ENCODE results near the gene ATF4.

ATF4 gene

DNA sequence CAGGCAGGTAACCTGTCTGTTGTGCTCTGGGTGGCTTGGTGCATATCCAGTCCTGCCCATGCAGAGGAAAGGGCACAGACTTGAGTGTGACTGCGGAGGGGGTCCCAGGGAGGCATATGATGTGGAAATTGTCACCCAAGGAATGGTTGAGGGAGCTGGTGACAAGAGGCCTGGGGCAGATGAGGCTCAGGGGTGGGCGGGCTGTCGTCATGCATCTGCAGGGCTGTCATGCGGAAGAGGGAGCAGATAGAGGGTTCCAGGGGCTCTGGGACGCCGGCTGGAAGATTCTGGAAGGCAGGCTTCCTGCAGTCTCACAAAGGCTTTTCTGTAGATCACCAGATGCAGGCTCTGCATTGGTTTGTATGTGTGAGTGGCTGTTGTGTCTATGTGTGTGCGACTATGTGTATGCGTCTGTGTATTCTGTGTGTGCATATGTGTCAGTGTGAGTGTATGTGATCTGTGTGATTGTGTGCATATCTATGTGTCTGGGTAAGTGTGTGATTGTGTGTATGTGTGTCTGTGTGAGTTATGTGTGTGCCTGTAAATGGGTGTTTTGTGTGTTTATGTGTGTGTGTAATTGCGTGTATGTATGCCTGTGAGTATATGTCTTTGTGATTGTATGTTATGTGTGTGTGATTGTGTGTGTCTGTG, 42.6 kb downstream of the ATF4 start:
- DNase-seq: no peak

DNA sequence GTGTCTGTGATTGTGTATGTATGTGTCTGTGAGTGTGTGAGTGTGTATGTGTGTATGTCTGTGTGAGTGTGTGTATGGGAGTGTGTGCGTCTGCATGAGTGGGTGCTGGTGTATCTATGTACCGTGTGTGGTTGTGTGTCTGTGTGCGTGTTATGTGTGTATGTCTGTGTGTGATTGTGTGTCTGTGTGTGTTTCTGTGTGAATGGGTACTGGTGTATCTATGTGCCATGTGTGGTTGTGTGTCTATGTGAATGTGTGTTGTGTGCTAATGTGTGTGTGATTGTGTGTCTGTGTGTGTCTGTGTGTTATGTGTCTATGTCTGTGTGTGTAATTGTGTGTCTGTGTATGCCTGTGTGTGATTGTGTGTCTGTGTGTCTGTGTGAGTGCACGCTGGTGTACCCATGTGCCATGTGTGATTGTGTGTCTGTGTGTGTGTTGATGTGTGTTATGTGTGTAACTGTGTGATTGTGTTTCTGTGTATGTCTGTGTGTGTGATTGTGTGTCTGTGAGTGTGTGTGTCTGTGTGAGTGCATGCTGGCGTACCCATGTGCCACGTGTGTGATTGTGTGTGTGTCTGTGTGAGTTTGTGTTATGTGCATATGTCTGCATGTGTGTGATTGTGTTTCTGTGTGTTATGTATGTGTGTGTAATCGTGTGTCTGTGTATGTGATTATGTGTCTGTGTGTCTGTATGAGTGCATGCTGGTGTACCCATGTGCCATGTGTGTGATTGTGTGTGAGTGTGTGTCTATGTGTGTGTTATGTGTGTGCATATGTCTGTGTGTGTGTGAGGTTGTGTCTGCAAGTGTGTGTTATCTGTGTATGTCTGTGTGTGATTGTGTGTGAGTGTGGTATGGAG, 43.4 kb downstream of the ATF4 start:
- DNase-seq: no peak

DNA sequence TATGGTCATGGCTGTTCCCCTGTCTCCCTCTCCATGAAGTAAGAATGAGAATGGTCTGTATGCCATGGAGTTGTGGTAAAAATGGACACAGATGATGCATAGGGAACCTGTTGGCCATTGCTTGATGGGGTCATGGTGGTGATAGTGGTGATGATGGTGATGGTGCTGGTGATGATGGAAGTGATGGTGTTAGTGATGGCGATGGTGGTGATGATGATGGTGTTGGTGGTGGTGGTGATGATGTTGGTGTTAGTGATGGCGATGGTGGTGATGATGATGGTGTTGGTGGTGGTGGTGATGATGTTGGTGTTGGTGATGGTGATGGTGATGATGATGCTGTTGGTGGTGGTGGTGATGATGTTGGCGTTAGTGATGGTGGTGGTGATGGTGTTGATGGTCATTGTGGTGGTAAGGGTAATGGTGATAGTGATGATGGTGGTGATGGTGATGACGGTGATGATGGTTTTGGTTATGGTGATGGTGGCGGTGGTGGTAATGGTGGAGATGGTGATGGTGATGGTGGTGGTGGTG, 45.1 kb downstream of the ATF4 start:
- DNase-seq: no peak

DNA sequence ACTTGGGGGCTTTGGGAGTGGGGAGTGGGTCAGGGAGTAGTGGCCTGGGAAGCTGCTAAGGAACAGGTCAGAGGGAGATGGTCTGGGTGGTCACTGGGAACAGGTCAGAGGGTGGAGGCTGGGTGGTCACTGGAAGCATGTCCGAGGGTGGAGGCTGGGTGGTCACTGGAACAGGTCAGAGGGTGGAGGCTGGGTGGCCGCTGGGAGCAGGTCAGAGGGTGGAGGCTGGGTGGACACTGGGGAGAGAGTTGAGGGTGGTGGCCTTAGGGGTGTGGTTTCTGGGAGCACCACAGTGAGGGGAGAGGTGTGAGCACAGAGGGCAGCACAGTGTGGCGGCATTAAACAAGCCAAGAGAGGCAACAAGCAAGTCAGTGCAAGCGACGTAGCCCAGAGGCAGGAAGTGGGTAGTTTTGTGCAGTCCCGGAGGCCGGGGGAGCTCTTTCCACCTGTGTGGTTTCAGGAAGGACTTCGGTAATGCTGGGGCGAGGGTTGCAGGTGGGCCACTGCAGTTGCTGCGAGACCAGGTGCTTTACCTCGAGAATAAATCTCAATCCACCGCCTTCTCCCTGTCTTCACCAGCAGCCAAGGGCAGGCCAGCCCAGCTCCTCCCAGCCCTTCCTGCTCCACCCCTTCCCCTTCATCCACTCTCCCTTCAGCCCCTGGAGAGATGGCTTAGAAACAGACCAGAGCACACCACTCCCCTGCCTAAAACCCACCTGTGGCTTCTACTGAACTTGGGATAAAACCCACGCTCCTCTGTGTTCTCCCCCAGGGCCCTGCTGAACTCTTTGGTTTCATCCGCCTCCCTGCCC, 47.0 kb downstream of the ATF4 start:
- no peak for DNase-seq

DNA sequence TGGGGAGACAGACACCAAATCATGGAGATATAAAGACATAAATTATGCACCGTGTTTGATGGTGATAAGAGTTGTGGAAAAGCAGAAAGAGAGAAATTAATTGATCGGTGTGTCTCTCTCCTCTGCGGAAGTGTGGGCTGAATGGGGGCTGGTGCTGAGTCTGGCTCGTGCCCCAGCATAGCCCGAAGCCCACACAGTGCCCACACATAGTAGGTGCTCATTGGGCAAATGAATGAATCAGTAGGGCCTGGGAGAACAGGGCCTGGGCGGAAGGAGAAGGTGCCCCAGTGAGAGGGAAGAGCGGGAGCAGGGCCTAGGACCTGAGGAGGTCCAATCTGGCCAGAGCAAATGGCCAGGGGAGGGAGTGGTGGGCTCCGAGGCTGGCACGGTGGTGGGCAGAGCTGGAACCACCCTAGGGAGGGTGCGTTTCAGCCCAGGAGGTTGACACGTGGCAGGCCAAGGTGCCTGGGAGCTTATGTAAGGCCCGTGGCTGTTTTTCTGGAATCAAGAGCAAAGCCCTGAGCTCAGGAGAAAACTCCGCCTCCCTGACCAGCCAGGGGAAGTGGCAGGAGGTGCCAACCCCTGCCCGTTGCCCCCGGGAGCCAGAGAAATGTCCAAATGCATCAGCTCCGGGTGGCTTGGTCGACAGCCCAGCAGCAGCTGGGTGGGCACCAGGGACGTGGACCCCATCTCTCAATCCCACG, 48.1 kb downstream of the ATF4 start:
- DNase-seq: no peak

DNA sequence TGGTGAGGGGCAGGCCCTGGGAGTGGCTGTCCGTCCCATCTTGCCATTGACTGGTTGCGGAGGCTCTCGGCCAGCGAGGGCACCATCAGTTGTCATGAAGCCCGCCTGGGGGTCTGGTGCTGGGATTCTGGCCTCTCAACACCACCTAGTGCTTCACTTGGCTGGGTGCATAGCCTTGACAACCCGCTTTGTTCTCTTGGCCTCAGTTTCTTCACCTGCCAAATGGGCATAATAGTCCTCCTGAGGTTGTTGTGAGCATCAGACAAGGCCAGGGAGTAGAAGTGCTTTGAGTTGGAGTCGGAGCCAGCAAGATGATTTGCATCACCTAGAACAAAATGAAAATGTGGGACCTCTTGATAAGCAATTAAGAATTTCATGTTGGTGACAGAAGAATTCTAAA, 48.7 kb downstream of the ATF4 start:
- DNase-seq: no peak

DNA sequence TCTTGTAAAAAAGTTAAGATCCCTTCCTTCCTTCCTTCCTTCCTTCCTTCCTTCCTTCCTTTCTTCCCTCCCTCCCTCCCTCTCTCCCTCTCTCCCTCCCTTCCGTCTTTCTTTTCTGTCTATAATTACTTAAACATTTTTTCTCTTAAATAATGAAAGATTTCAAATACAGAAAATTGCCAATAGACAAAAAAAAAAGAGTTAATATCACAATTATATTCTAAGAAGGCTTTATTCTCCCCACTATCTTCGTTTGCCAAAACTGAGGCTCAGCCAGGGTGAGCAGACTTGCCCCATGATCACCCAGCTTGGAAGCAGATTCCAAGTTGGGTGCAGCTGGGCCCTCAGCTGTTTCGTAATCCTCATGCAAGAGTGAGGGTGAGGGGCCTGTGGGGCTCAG, 49.9 kb downstream of the ATF4 start:
- no peak for DNase-seq

DNA sequence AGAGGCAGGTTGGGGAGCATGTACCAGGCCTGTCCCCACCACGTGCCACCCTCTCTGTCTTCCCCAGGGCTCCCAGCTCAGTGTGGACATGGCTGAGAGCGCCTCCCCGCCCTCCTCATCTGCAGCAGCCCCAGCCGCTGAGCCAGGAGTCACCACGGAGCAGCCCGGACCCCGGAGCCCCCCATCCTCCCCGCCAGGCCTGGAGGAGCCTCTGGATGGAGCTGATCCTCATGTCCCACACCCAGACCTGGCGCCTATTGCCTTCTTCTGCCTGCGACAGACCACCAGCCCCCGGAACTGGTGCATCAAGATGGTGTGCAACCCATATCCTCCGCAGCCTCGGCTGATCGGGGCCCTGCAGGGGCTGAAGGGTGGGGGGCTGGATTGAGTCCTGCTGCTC, 50.3 kb downstream of the ATF4 start, which contains the start of gene CACNA1I:
Gene CACNA1I, plus strand, starts transcription at position 89 of the 400 bp plus-strand sequence. Its CDS starts 0 bp downstream, at position 89.
- DNase-seq: no peak

DNA sequence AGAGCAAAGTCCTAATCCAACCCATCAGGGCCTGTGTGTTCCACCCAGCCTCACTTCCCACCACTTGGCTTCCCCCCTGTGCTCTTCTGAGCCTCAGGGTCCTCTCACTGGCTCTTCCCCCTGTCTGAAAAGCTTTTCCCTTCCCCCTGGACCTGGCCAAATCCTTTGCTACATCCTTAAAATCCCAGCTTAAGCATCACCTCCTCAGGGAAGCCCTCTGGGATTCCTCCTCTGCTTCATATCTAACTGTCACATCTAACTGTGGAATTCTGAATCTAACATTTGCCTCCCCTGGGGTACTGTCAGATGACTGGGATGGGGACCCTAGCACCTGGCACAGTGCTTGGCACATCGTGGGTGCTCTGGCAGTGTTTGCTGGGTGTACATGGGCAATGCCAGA, 51.2 kb downstream of the ATF4 start:
- DNase-seq: no peak

All from EL (cell line).